Heart left ventricle (tissue), 16 donors: ENCODE data around the gene ARHGEF3. TPM values are rescaled to one million over a fixed set of nuclear protein-coding genes. Genes with fewer than 3 reads are reported as not detected.

Experiments used
- ATAC-seq, 4 donors: fragments of 200-7000 bp; cut with Tn5 transposase; one replicate each; pipeline ENCODE4 v1.9.1; 2020 to 2022; ENCODE audit warnings: moderate library complexity in 4 of 4, mild to moderate bottlenecking in 3 of 4, moderate number of reproducible peaks in 1 of 4
- DNase-seq, 5 donors: peaks; one replicate each; pipeline ENCODE4 v3.0.0-alpha.2; 2020
- H3K27ac ChIP-seq, 12 donors: fragments of 200-600 bp; sonication (generic) in 4 of 12; one replicate each; pipeline versions ENCODE4 v1.5.0 to v1.8.0; 2016 to 2022; ENCODE audit warnings: mild to moderate bottlenecking in 2 of 12
- H3K27me3 ChIP-seq, 9 donors: fragments of 200-600 bp; sonication (generic) in 2 of 9; one replicate each; pipeline versions ENCODE4 v1.5.1 to v1.8.0; 2016 to 2022; ENCODE audit warnings: mild to moderate bottlenecking in 3 of 9
- H3K36me3 ChIP-seq, 9 donors: fragments of 200-600 bp; sonication (generic) in 2 of 9; one replicate each; pipeline versions ENCODE4 v1.5.0 to v1.8.0; 2018 to 2022; ENCODE audit warnings: mild to moderate bottlenecking in 2 of 9
- H3K4me1 ChIP-seq, 12 donors: fragments of 200-600 bp; sonication (generic) in 4 of 12; one replicate each; pipeline versions ENCODE4 v1.5.0 to v1.8.0; 2016 to 2022; ENCODE audit warnings: mild to moderate bottlenecking in 3 of 12
- H3K4me3 ChIP-seq, 12 donors: fragments of 200-600 bp; sonication (generic) in 4 of 12; one replicate each; pipeline versions ENCODE4 v1.5.0 to v1.8.0; 2017 to 2022; ENCODE audit warnings: mild to moderate bottlenecking in 9 of 12, moderate library complexity in 4 of 12
- H3K9me3 ChIP-seq, 12 donors: fragments of 200-600 bp; sonication (generic) in 4 of 12; one replicate each; pipeline versions ENCODE4 v1.5.0 to v1.8.0; 2016 to 2022; ENCODE audit warnings: mild to moderate bottlenecking in 1 of 12
- CTCF ChIP-seq, 12 donors: fragments of 200-600 bp; sonication (generic) in 4 of 12; IDR thresholded peaks; one replicate each; pipeline versions ENCODE4 v1.5.0 to v1.8.0; 2018 to 2022; ENCODE audit warnings: antibody characterized with exemption in 12 of 12, mild to moderate bottlenecking in 5 of 12
- POLR2A ChIP-seq, 2 donors: fragments of 450-650 bp; IDR thresholded peaks; one replicate each; pipeline ENCODE4 v1.6.1; 2017; ENCODE audit warnings: antibody characterized with exemption in 2 of 2, mild to moderate bottlenecking in 2 of 2, moderate library complexity in 2 of 2
- WGBS, 4 donors: extraction: QIAGEN DNeasy Blood & Tissue Kit in 2 of 4; methylation state at CpG; one replicate each; pipeline versions ENCODE4 v1.1.5 to v1.1.7; 2013 to 2018; 5-methylcytosine and 5-hydroxymethylcytosine counted together
- intact Hi-C, 10 donors: fragments of 100-400 bp; cut with DNase I; formaldehyde crosslinking; loops; one replicate each; pipeline versions ENCODE4 v1.11.1 to v1.14.2; 2022
- polyA plus RNA-seq, 2 donors: library from polyadenylated mRNA; stranded (reverse); fragments of 200-250 nt; gene quantifications; one replicate each; pipeline ENCODE4 v1.2.3, GENCODE V29; 2013
- total RNA-seq, 9 donors: library from RNA; depleted of rRNA in 2 of 9; stranded (reverse); fragments of >200 nt in 2 of 9; fragmentation: NEBNext Ultra II Directional in 3 of 9; extraction: Animal tissue kit (Norgen Biotek cat#: 25700) in 3 of 9; gene quantifications; one replicate each; pipeline versions ENCODE4 v1.1.0 to v1.2.4, GENCODE V29; 2016 to 2023
- donor health status: ischemic (EF 13 %, LVEDD 7.1; RV severe dilation, severe dysfunction).
- donor health status: healthy with polysubstance abuse.
- donor health status: DM: no; HTN: yes; CAD: no.
- donor health status: DM: no; HTN: no; CAD: no.
- donor health status: ischemic (EF 25% LVEDD 6.9; RV normal size, moderate dysfunction).
- donor health status: ischemic (EF 25% LVEDD 5.7; RV mildly dilated, moderate dysfunction).
- donor health status: healthy.
- donor health status: DM: yes; HTN: yes; CAD: no.
- donor health status: ischemic (EF 35%, LVEDD 5.7; RV mildly dilated, moderate dysfunction).
- donor health status: nonischemic (EF 11% LVEDD 7.7; RV severe dilation, severe dysfunction).
- donor health status: DM: yes; HTN: yes; CAD: no.
- donor health status: PGD.
- donor health status: ischemic (EF 29% LVEDD 5.4; RV normal size, mild dysfunction).
- donor health status: nonischemic (EF 23%, LVEDD 6.1; RV moderate dilation, normal function).

The ARHGEF3 gene
- total and polyA plus RNA-seq, 11 donors, result 6.5 to 36.8 (median 16.8) TPM

- Histone ChIP-seq H3K27me3 (no peaks in the 10 kb centered on the region), H3K4me1 (peaks cover 0 to 25% (median 4%) of the 10 kb centered on the region in 12 donors), H3K36me3 (no peaks in the 10 kb centered on the region), H3K9me3 (no peaks in the 10 kb centered on the region), H3K4me3 (no peak overlapping the region), H3K27ac (no peak overlapping the region)
- intact Hi-C loops, result no loop called here
- no peak for TF ChIP-seq POLR2A (IDR thresholded peaks at IDR 0.05)
- no peak for TF ChIP-seq CTCF (IDR thresholded peaks at IDR 0.05)
- DNase-seq (no peak), ATAC-seq (no peak)
- WGBS, 4 donors, result 77 to 97% (median 90%) methylated on average over 1 of the region's 1 CpG
Measured at GRCh38 chr3:56815589-56815988, 13.8 kb upstream of the ARHGEF3 start.

GRCh38 chr3:56813653-56813960, 11.9 kb upstream of the ARHGEF3 start:
- TF ChIP-seq POLR2A (IDR thresholded peaks at IDR 0.05) (no peak), CTCF (IDR thresholded peaks at IDR 0.05) (no peak)
- intact Hi-C loops, result no loop called here
- H3K36me3 ChIP-seq, result no peaks in the 10 kb centered on the region
- DNase-seq (no peak), ATAC-seq (no peak)
- peak overlapping the region in 1 of 12 donors; percentile 29 for H3K27ac ChIP-seq
- no peaks in the 10 kb centered on the region for H3K27me3 ChIP-seq
- H3K9me3 ChIP-seq, result no peaks in the 10 kb centered on the region
- 0 to 39% (median 26%) methylated on average over 1 of the region's 1 CpG for WGBS, 4 donors
- H3K4me3 ChIP-seq, result no peak overlapping the region
- peaks cover 0 to 25% (median 4%) of the 10 kb centered on the region in 12 donors for H3K4me1 ChIP-seq

GRCh38 chr3:56812754-56813652, 11.3 kb upstream of the ARHGEF3 start:
- no peak for ATAC-seq
- WGBS, 4 donors, result 56 to 64% (median 58%) methylated on average over 2 of the region's 2 CpGs

More at GRCh38 chr3:56812754-56813652, 11.3 kb upstream of the ARHGEF3 start:
- H3K9me3 ChIP-seq, result no peaks in the 10 kb centered on the region
- H3K27ac ChIP-seq, result peak overlapping the region in 2 of 12 donors; percentile 4 to 29
- TF ChIP-seq CTCF (IDR thresholded peaks at IDR 0.05), result no peak
- TF ChIP-seq POLR2A (IDR thresholded peaks at IDR 0.05), result no peak
- no peak for DNase-seq
- H3K4me3 ChIP-seq, result no peak overlapping the region
- H3K36me3 ChIP-seq, result no peaks in the 10 kb centered on the region
- intact Hi-C loops, result no loop called here
- H3K4me1 ChIP-seq, result peaks cover 0 to 25% (median 4%) of the 10 kb centered on the region in 12 donors
- no peaks in the 10 kb centered on the region for H3K27me3 ChIP-seq
